ENCODE results near the gene LENG8. TPM values are rescaled to one million over a fixed set of nuclear protein-coding genes. Genes with fewer than 3 reads are reported as not detected.
"Not testable (repeated sequence)": the region's sequence is repeated elsewhere in the genome, so short reads cannot be mapped to it uniquely, and the experiment has no call there.

Gene LENG8
- total and polyA plus RNA-seq, 2 experiments from 2014 or later, result 42.1 to 74.3 TPM

DNA sequence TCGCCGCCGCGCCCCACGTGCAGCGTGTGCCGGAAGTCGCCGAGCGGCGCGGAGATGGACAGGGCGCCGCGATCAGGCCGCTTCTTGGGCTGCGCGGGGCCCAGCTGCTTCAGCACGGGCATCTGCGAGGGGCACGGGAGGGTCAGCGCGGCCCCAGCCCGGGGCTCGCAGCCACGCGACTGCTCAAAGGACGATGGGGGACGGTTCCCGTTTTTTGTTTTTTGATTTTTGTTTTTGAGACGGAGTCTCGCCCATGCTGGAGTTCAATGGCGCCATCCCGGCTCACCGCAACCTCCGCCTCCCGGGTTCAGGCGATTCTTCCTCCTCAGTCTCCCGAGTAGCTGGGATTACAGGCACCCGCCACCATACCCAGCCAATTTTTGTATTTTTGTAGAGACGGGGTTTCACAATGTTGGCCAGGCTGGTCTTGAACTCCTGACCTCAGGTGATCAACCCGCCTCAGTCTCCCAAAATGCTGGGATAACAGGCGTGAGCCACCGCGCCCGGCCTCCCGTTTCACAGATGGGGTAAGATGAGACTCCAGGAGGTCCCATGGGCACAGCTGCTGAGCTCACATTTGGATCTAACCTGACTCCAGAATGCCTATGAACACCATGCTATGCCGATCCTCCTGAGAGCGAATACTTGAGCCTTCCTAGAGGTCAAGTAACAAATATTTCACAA is 16.6 kb downstream of the LENG8 start (continued):
- TF ChIP-seq, protein P1, sequence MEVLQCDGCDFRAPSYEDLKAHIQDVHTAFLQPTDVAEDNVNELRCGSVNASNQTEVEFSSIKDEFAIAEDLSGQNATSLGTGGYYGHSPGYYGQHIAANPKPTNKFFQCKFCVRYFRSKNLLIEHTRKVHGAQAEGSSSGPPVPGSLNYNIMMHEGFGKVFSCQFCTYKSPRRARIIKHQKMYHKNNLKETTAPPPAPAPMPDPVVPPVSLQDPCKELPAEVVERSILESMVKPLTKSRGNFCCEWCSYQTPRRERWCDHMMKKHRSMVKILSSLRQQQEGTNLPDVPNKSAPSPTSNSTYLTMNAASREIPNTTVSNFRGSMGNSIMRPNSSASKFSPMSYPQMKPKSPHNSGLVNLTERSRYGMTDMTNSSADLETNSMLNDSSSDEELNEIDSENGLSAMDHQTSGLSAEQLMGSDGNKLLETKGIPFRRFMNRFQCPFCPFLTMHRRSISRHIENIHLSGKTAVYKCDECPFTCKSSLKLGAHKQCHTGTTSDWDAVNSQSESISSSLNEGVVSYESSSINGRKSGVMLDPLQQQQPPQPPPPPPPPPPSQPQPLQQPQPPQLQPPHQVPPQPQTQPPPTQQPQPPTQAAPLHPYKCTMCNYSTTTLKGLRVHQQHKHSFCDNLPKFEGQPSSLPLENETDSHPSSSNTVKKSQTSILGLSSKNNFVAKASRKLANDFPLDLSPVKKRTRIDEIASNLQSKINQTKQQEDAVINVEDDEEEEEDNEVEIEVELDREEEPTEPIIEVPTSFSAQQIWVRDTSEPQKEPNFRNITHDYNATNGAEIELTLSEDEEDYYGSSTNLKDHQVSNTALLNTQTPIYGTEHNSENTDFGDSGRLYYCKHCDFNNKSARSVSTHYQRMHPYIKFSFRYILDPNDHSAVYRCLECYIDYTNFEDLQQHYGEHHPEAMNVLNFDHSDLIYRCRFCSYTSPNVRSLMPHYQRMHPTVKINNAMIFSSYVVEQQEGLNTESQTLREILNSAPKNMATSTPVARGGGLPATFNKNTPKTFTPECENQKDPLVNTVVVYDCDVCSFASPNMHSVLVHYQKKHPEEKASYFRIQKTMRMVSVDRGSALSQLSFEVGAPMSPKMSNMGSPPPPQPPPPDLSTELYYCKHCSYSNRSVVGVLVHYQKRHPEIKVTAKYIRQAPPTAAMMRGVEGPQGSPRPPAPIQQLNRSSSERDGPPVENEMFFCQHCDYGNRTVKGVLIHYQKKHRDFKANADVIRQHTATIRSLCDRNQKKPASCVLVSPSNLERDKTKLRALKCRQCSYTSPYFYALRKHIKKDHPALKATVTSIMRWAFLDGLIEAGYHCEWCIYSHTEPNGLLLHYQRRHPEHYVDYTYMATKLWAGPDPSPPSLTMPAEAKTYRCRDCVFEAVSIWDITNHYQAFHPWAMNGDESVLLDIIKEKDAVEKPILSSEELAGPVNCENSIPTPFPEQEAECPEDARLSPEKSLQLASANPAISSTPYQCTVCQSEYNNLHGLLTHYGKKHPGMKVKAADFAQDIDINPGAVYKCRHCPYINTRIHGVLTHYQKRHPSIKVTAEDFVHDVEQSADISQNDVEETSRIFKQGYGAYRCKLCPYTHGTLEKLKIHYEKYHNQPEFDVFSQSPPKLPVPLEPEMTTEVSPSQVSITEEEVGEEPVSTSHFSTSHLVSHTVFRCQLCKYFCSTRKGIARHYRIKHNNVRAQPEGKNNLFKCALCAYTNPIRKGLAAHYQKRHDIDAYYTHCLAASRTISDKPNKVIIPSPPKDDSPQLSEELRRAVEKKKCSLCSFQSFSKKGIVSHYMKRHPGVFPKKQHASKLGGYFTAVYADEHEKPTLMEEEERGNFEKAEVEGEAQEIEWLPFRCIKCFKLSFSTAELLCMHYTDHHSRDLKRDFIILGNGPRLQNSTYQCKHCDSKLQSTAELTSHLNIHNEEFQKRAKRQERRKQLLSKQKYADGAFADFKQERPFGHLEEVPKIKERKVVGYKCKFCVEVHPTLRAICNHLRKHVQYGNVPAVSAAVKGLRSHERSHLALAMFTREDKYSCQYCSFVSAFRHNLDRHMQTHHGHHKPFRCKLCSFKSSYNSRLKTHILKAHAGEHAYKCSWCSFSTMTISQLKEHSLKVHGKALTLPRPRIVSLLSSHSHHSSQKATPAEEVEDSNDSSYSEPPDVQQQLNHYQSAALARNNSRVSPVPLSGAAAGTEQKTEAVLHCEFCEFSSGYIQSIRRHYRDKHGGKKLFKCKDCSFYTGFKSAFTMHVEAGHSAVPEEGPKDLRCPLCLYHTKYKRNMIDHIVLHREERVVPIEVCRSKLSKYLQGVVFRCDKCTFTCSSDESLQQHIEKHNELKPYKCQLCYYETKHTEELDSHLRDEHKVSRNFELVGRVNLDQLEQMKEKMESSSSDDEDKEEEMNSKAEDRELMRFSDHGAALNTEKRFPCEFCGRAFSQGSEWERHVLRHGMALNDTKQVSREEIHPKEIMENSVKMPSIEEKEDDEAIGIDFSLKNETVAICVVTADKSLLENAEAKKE (CRISPR knock-in tag; IDR thresholded peaks at IDR 0.05), result no peak
- TF ChIP-seq, protein P2, sequence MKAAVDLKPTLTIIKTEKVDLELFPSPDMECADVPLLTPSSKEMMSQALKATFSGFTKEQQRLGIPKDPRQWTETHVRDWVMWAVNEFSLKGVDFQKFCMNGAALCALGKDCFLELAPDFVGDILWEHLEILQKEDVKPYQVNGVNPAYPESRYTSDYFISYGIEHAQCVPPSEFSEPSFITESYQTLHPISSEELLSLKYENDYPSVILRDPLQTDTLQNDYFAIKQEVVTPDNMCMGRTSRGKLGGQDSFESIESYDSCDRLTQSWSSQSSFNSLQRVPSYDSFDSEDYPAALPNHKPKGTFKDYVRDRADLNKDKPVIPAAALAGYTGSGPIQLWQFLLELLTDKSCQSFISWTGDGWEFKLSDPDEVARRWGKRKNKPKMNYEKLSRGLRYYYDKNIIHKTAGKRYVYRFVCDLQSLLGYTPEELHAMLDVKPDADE (IDR thresholded peaks at IDR 0.05), result no peak
- no peak for TF ChIP-seq NANOG (IDR thresholded peaks at IDR 0.05; ENCODE audit: borderline replicate concordance)

DNA sequence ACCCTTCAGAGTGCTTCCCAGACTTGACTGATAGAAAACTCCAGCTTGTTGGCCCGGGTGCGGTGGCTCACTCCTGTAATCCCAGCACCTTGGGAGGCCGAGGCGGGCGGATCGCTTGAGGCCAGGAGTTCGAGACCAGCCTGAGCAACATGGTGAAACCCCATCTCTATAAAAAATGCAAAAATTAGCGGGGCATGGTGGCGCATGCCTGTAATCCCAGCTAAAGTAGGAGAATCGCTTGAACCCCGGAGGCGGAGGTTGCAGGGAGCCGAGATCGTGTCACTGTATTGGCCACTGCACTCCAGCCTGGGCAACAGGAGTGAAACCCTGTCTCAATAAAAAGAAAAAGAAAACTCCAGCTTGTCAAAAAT is 17.1 kb downstream of the LENG8 start:
- Histone ChIP-seq H3K4me1 (ENCODE audit: insufficient read depth) (peaks cover 11% of the 10 kb centered on the region), H3K27me3 (ENCODE audit: insufficient read depth) (peaks cover 35% of the 10 kb centered on the region)
- not testable (repeated sequence) for H4K20me1 ChIP-seq (replicated peaks; ENCODE audit: insufficient read depth); H3K4me2 ChIP-seq; ATAC-seq; H3K79me2 ChIP-seq (replicated peaks; ENCODE audit: insufficient read depth); H3K36me3 Mint-ChIP-seq (ENCODE audit: low read depth); H3K36me3 ChIP-seq (ENCODE audit: insufficient read depth); H3K27ac ChIP-seq (ENCODE audit: low read depth); H3K4me3 ChIP-seq; H3F3A ChIP-seq (replicated peaks; ENCODE audit: low read depth); H2AFZ ChIP-seq; H3K27ac Mint-ChIP-seq; H3K9me2 ChIP-seq (ENCODE audit: insufficient read depth); H3K9me3 Mint-ChIP-seq; DNase-seq (ENCODE audit: low spot score)
- H3K27me3 Mint-ChIP-seq (ENCODE audit: insufficient read depth, low read depth, poor library complexity), result peaks cover 40% of the 10 kb centered on the region
- peak overlapping the region; percentile 58; the same call in 2 of the 3 replicates for H3K4me3 Mint-ChIP-seq
- peaks cover 25% of the 10 kb centered on the region for H3K4me1 Mint-ChIP-seq

Measured in GM23338 (cell line).